NT2/D1 (cell line): ENCODE data around the gene BACH2.

Experiments
- DNase-seq: peaks from one replicate; pipeline ENCODE4 v3.0.0-alpha.2; 2011; ENCODE audit warnings: low read depth, low spot score
- H3K27me3 ChIP-seq: 2 replicates; pipeline ENCODE4 v1.6.0; 2011; ENCODE audit warnings: mild to moderate bottlenecking; ENCODE audit not compliant: insufficient read length, insufficient read depth
- H3K36me3 ChIP-seq: 2 replicates; pipeline ENCODE4 v1.6.1; 2011; ENCODE audit warnings: mild to moderate bottlenecking, low read length, mixed read lengths; ENCODE audit not compliant: insufficient read depth, insufficient read length
- H3K4me1 ChIP-seq: 2 replicates; pipeline ENCODE4 v1.5.1; 2011; ENCODE audit not compliant: insufficient read depth, insufficient read length
- H3K4me3 ChIP-seq: 2 replicates; pipeline ENCODE4 v1.5.1; 2011; ENCODE audit warnings: low read depth; ENCODE audit not compliant: insufficient read length
- H3K9ac ChIP-seq: 2 replicates; pipeline ENCODE4 v1.6.0; 2011; ENCODE audit warnings: low read depth; ENCODE audit not compliant: insufficient read length
- H3K9me3 ChIP-seq: 2 replicates; pipeline ENCODE4 v1.5.1; 2011; ENCODE audit warnings: mild to moderate bottlenecking, low read length; ENCODE audit not compliant: insufficient read depth
- SUZ12 ChIP-seq: IDR thresholded peaks from 2 replicates; pipeline ENCODE4 v1.6.1; 2011; ENCODE audit not compliant: insufficient read length, insufficient read depth; ENCODE audit errors: extremely low read depth
- YY1 ChIP-seq: IDR thresholded peaks from 2 replicates; pipeline ENCODE4 v1.6.1; 2011; ENCODE audit not compliant: insufficient read length, insufficient read depth
- ZNF274 ChIP-seq: IDR thresholded peaks from 2 replicates; pipeline ENCODE4 v1.6.1; 2011; ENCODE audit warnings: mild to moderate bottlenecking, low read depth, low read length

The BACH2 gene

DNA sequence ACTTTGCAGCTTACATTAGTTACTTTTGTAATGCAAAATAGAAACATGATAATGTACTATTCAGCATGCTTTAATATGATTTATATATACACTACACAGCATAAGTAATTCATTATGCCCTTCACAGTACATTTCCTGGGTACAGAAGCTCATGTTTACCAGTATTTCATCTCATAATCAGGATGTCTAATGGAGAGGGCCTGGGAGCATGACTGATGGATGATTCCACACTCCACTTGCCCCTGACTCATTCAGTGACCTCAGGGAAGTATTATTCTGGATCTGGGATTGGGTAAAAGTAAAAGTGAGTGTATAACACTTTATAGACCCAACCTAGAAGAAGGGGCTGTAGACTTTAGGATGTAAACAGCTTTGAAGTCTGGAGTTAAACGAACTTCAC lies 31.4 kb upstream of the BACH2 start:
- Histone ChIP-seq H3K27me3 (no peaks in the 10 kb centered on the region), H3K9me3 (no peaks in the 10 kb centered on the region), H3K4me1 (no peaks in the 10 kb centered on the region), H3K4me3 (no peak overlapping the region), H3K9ac (no peak overlapping the region), H3K36me3 (no peaks in the 10 kb centered on the region)
- TF ChIP-seq ZNF274 (no peak), YY1 (no peak), SUZ12 (no peak)
- no peak for DNase-seq

DNA sequence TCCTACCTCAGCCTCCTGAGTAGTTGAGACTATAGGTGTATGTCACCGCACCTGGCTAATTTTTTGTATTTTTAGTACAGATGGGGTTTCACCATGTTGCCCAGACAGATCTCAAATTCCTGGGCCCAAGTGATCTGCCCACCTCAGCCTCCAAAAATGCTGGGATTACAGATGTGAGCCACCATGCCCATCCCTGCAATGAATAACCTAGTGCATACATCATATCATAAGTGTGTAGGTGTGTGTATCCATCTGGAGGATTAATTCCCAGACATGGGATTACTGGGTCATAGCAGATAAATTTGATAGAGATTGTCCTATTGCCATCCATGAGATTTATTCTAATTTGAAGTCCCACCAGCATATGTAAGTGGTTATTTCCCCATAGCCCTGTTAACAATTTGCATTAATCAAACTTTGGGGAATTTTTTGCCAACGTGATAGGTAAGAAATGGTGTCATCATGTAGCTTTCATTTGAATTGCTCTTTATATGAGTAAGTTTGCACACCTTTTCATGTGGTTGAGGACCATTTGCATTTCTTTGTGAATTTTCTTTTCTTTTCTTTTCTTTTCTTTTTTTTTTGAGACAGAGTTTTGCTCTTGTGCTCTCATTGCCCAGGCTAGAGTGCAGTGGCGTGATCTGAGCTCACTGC lies 29.9 kb upstream of the BACH2 start:
- Histone ChIP-seq H3K27me3 (no peaks in the 10 kb centered on the region), H3K9ac (no peak overlapping the region), H3K9me3 (no peaks in the 10 kb centered on the region), H3K4me3 (no peak overlapping the region), H3K4me1 (no peaks in the 10 kb centered on the region), H3K36me3 (no peaks in the 10 kb centered on the region)
- no peak for DNase-seq
- TF ChIP-seq ZNF274: no peak

GRCh38 chr6:90323706-90324105 lies 27.1 kb upstream of the BACH2 start:
- DNase-seq: no peak
- TF ChIP-seq YY1: no peak
- no peak for TF ChIP-seq SUZ12
- no peak for TF ChIP-seq ZNF274
- H3K4me3 ChIP-seq: no peak overlapping the region
- no peak overlapping the region for H3K9ac ChIP-seq
- no peaks in the 10 kb centered on the region for H3K36me3 ChIP-seq
- H3K9me3 ChIP-seq: no peaks in the 10 kb centered on the region
- H3K27me3 ChIP-seq: no peaks in the 10 kb centered on the region
- no peaks in the 10 kb centered on the region for H3K4me1 ChIP-seq

DNA sequence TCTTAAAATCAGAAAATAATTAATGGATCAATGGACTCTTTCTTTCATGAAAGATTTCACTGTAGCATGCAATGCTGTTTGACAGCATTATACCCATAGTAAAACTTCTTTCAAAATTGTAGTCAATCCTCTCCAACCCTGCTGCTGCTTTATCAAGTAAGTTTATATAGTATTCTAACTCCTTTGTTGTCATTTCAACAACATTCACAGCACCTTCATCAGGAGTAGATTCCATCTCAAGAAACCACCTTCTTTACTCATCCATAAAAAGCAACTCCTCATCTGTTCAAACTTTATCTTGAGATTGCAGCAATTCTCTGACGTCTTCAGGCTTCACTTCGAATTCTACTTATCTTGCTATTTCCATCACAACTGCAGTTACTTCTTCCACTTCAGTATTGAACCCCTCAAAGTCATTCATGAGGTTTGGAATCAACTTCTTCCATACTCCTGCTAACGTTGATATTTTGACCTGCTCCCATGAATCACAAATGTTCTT lies 26.4 kb upstream of the BACH2 start:
- Histone ChIP-seq H3K4me1 (no peaks in the 10 kb centered on the region), H3K9ac (no peak overlapping the region), H3K36me3 (no peaks in the 10 kb centered on the region), H3K9me3 (no peaks in the 10 kb centered on the region), H3K4me3 (no peak overlapping the region), H3K27me3 (no peaks in the 10 kb centered on the region)
- no peak for DNase-seq
- TF ChIP-seq YY1 (no peak), ZNF274 (no peak), SUZ12 (no peak)

DNA sequence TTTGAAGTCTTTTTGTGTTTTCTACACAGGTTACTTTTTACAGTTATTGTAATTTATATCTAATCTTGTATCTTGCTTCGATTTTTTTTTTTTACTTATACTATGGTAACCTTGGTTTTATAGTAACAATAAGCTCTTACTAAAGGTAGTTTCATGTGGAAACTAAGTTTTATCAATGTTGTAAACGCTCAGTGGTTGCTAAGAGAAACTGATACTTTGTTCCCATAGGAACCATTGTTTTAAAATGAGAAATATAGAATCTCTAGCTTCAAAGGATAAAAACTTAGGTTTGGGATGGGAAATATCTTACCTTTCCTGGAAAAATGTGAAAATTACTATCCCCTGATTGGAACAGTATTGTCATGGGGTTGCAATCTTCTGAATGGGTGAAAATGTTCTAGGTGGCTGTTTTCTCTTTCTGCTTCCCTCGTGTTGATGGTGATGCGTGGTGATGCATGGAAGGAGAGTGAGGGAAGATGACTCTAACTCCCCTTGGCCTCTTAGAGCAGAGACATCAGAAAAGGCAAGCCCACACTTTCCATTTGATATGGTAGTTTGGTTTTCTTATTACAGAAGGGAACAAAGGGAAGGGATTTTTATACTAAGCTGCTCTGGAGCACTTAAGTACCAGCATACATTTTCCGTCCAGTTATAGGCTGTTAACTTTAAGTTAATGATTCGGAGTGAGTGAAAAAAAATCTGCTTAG lies 23.5 kb upstream of the BACH2 start:
- no peaks in the 10 kb centered on the region for H3K4me1 ChIP-seq
- H3K27me3 ChIP-seq: no peaks in the 10 kb centered on the region
- TF ChIP-seq YY1 (no peak), SUZ12 (no peak), ZNF274 (no peak)
- H3K9ac ChIP-seq: no peak overlapping the region
- H3K9me3 ChIP-seq: no peaks in the 10 kb centered on the region
- DNase-seq: no peak
- H3K4me3 ChIP-seq: no peak overlapping the region
- no peaks in the 10 kb centered on the region for H3K36me3 ChIP-seq

DNA sequence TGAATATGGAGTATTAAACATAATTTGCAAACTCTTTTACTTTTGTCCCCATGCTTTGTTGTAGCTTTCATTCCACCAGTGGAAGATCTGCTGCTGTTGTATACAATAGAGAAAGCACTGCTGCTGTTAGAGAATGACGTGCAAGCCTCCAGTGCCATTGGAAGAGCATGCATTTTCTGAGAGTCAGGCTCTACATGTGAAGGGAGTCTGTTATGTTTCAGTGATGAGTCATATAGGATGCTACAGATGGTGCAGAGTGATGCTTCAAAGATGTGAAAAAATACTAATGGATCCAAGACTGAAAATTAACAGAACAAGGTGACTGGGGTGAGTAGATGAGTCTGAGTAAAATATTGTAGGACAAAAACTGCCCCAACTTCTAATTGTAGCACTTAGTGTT lies 22.4 kb upstream of the BACH2 start:
- no peak for DNase-seq
- no peak overlapping the region for H3K4me3 ChIP-seq
- no peaks in the 10 kb centered on the region for H3K9me3 ChIP-seq
- no peaks in the 10 kb centered on the region for H3K36me3 ChIP-seq
- no peaks in the 10 kb centered on the region for H3K27me3 ChIP-seq
- no peaks in the 10 kb centered on the region for H3K4me1 ChIP-seq
- TF ChIP-seq YY1: no peak
- no peak for TF ChIP-seq ZNF274
- no peak for TF ChIP-seq SUZ12
- no peak overlapping the region for H3K9ac ChIP-seq

DNA sequence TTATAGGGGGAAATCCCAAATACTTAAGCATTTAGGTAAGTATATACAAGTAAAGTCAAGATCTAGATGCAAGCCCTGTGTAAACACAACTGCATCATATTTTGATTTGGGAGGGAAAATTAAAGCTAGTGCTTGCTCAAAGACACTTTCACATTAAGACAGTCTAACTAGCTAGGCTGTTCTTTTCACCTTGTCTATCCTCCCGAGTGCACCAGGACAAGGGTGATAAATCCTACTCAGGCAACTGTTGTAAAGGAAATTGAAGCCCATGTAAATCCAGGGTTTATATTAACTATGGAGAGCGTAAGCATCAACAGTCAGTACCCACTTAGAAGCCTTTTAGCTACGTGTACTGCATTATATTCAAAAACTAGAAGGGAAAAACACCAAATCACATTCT lies 19.3 kb upstream of the BACH2 start:
- Histone ChIP-seq H3K4me3 (no peak overlapping the region), H3K4me1 (no peaks in the 10 kb centered on the region), H3K27me3 (no peaks in the 10 kb centered on the region), H3K36me3 (no peaks in the 10 kb centered on the region), H3K9me3 (no peaks in the 10 kb centered on the region), H3K9ac (no peak overlapping the region)
- TF ChIP-seq SUZ12: no peak
- TF ChIP-seq YY1: no peak
- TF ChIP-seq ZNF274: no peak
- no peak for DNase-seq
